HepG2 (cell line): ENCODE measurements around the gene GNG3. TPM values are rescaled to one million over a fixed set of nuclear protein-coding genes. Genes with fewer than 3 reads are reported as not detected.

Experiments used
- ATAC-seq: fragments of 200-7000 bp; cut with Tn5 transposase; 3 replicates; pipeline ENCODE4 v1.9.1; 2020; ENCODE audit warnings: mild to moderate bottlenecking, moderate library complexity
- BruUV-seq: library from RNA; stranded (reverse); fragments of 400-500 nt; replicated peaks from 2 replicates; lab custom pipeline; 2021; lab: Mats Ljungman, UMichigan
- CTCF ChIA-PET: fragments of 300-600 bp; formaldehyde crosslinking; extraction: SDS; loops from one replicate; lab custom pipeline; 2021; ENCODE audit warnings: low total read pairs, inconsistent platforms, low intra/inter-chr PET ratio; lab: Yijun Ruan, JAX
- POLR2A ChIA-PET: fragments of 350-600 bp; sonication (Branson Sonifier 250); formaldehyde crosslinking; loops from one replicate; lab custom pipeline; 2020; ENCODE audit warnings: antibody characterized with exemption, inconsistent platforms; lab: Yijun Ruan, JAX
- DNase-seq: peaks from one replicate; pipeline ENCODE4 v3.0.0-alpha.2; 2015; ENCODE audit warnings: low spot score
- FAIRE-seq: peaks from 3 replicates; lab custom pipeline; 2011; peaks lifted over from hg19 to GRCh38; lab: Jason Lieb, UNC
- H2AFZ ChIP-seq: one replicate; pipeline ENCODE4 v1.6.1; 2011; ENCODE audit warnings: low read length, inconsistent platforms
- H3K27ac ChIP-seq: fragments of 300-600 bp; 3 replicates; pipeline ENCODE4 v1.8.0; 2011; ENCODE audit warnings: mixed run types, mild to moderate bottlenecking, mixed read lengths, low read length, inconsistent platforms; ENCODE audit not compliant: insufficient read depth; ENCODE audit errors: extremely low read length
- H3K27me3 ChIP-seq, 2 experiments: fragments of 200-600 bp in 1 of 2; 2 replicates in 1 of 2; 3 replicates in 1 of 2; pipeline versions ENCODE4 v1.6.0 to v1.8.0; 2011; ENCODE audit warnings: low read length in 2 of 2, mild to moderate bottlenecking in 2 of 2, moderate library complexity in 2 of 2, inconsistent platforms in 1 of 2; ENCODE audit not compliant: insufficient read depth in 2 of 2, control insufficient read depth in 1 of 2
- H3K36me3 ChIP-seq, 2 experiments: fragments of 200-600 bp in 1 of 2; replicated peaks in 1 of 2; 2 replicates in 1 of 2; 3 replicates in 1 of 2; pipeline versions ENCODE4 v1.5.1 to v1.8.0; 2011; ENCODE audit warnings: low read length in 2 of 2, inconsistent platforms in 1 of 2; ENCODE audit not compliant: insufficient read depth in 2 of 2, control insufficient read depth in 1 of 2
- H3K4me1 ChIP-seq: 2 replicates; pipeline ENCODE4 v1.5.1; 2012; ENCODE audit warnings: low read length, inconsistent platforms; ENCODE audit not compliant: insufficient read depth
- H3K4me2 ChIP-seq: 2 replicates; pipeline ENCODE4 v1.6.0; 2011; ENCODE audit warnings: low read depth, low read length, inconsistent platforms
- H3K4me3 ChIP-seq, 3 experiments: fragments of 200-600 bp in 1 of 3; sonication (generic), shearing (Covaris generic) in 1 of 3; replicated peaks in 1 of 3; 2 replicates each; pipeline ENCODE4 v1.5.1; 2011 to 2016; ENCODE audit warnings: low read length in 3 of 3, inconsistent platforms in 2 of 3, low read depth in 2 of 3, mild to moderate bottlenecking in 2 of 3, control low read depth in 1 of 3, mixed read lengths in 1 of 3; ENCODE audit not compliant: insufficient read depth in 1 of 3
- H3K79me2 ChIP-seq: one replicate; pipeline ENCODE4 v1.6.1; 2011; ENCODE audit warnings: low read length, inconsistent platforms; ENCODE audit not compliant: insufficient read depth
- H3K9ac ChIP-seq: 2 replicates; pipeline ENCODE4 v1.6.0; 2011; ENCODE audit warnings: mild to moderate bottlenecking, low read depth, low read length, inconsistent platforms; ENCODE audit not compliant: insufficient read depth
- H3K9me3 ChIP-seq: 2 replicates; pipeline ENCODE4 v1.5.1; 2012; ENCODE audit warnings: mild to moderate bottlenecking, low read length
- H4K20me1 ChIP-seq: 2 replicates; pipeline ENCODE4 v1.6.0; 2011; ENCODE audit warnings: inconsistent platforms, mild to moderate bottlenecking, low read length, moderate library complexity; ENCODE audit not compliant: insufficient read depth
- ATF7 ChIP-seq, 2 experiments: fragments of 450-650 bp in 1 of 2; sonication (generic) in 1 of 2; formaldehyde crosslinking in 1 of 2; IDR thresholded peaks; 2 replicates each; pipeline versions ENCODE4 v1.4.0 to v1.6.1; 2016 to 2020; ENCODE audit warnings: antibody characterized with exemption in 1 of 2, mild to moderate bottlenecking in 1 of 2, missing genetic modification reagents in 1 of 2
- BCL6 ChIP-seq: IDR thresholded peaks from 2 replicates; pipeline ENCODE4 v1.6.1; 2016; ENCODE audit warnings: missing genetic modification reagents, missing compliant biosample characterization
- MED8 ChIP-seq: sonication (generic); formaldehyde crosslinking; IDR thresholded peaks from 2 replicates; pipeline ENCODE4 v1.8.1; 2023; ENCODE audit warnings: mild to moderate bottlenecking, missing genetic modification reagents; ENCODE audit not compliant: insufficient replicate concordance
- MTERF4 ChIP-seq: sonication (generic); formaldehyde crosslinking; IDR thresholded peaks from 2 replicates; pipeline ENCODE4 v1.8.0; 2023; ENCODE audit warnings: mild to moderate bottlenecking, missing genetic modification reagents
- RARA ChIP-seq: IDR thresholded peaks from 2 replicates; pipeline ENCODE4 v1.6.1; 2016; ENCODE audit warnings: missing genetic modification reagents, missing compliant biosample characterization
- REL ChIP-seq: sonication (generic); formaldehyde crosslinking; conservative IDR thresholded peaks from 2 replicates; pipeline ENCODE4 v1.8.0; 2022; ENCODE audit warnings: mild to moderate bottlenecking, missing genetic modification reagents, moderate library complexity
- RFXANK ChIP-seq: IDR thresholded peaks from 2 replicates; pipeline ENCODE4 v1.6.1; 2016
- SPEN ChIP-seq: sonication (generic); formaldehyde crosslinking; IDR thresholded peaks from 2 replicates; pipeline ENCODE4 v1.5.1; 2020; ENCODE audit warnings: low read depth, mild to moderate bottlenecking, missing genetic modification reagents
- ZFP90 ChIP-seq: sonication (generic); formaldehyde crosslinking; IDR thresholded peaks from 2 replicates; pipeline ENCODE4 v1.8.0; 2022; ENCODE audit warnings: missing genetic modification reagents, mild to moderate bottlenecking, inconsistent platforms, borderline replicate concordance
- ZMAT3 ChIP-seq: sonication (generic); formaldehyde crosslinking; conservative IDR thresholded peaks from 2 replicates; pipeline ENCODE4 v1.7.0; 2021; ENCODE audit warnings: missing genetic modification reagents
- ZNF260 ChIP-seq: sonication (generic); formaldehyde crosslinking; IDR thresholded peaks from 2 replicates; pipeline ENCODE4 v1.4.0; 2020; ENCODE audit warnings: missing genetic modification reagents, low read depth, mild to moderate bottlenecking, borderline replicate concordance
- ZNF563 ChIP-seq: sonication (generic); formaldehyde crosslinking; IDR thresholded peaks from 2 replicates; pipeline ENCODE4 v1.8.0; 2022; ENCODE audit warnings: mild to moderate bottlenecking, moderate library complexity, missing genetic modification reagents
- ZNF597 ChIP-seq: sonication (generic); formaldehyde crosslinking; IDR thresholded peaks from 2 replicates; pipeline ENCODE4 v1.5.0; 2020; ENCODE audit warnings: missing genetic modification reagents
- ZNF616 ChIP-seq: sonication (generic); formaldehyde crosslinking; IDR thresholded peaks from 2 replicates; pipeline ENCODE4 v1.5.0; 2020; ENCODE audit warnings: low read depth, mild to moderate bottlenecking, missing genetic modification reagents
- ZNF709 ChIP-seq: sonication (generic); formaldehyde crosslinking; IDR thresholded peaks from 2 replicates; pipeline ENCODE4 v1.5.0; 2020; ENCODE audit warnings: mild to moderate bottlenecking, missing genetic modification reagents
- ZNF841 ChIP-seq: sonication (generic); formaldehyde crosslinking; IDR thresholded peaks from 2 replicates; pipeline ENCODE4 v1.8.1; 2023; ENCODE audit warnings: missing genetic modification reagents, borderline replicate concordance
- ZSCAN29 ChIP-seq: sonication (generic); formaldehyde crosslinking; conservative IDR thresholded peaks from 2 replicates; pipeline ENCODE4 v1.4.0; 2020; ENCODE audit warnings: mild to moderate bottlenecking, missing genetic modification reagents
- WGBS: methylation state at CpG from one replicate; pipeline ENCODE4 v1.1.6; 2017; ENCODE audit warnings: low lambda C conversion rate; 5-methylcytosine and 5-hydroxymethylcytosine counted together
- in situ Hi-C: cut with HindIII; loops from 2 replicates; pipeline ENCODE4 v1.10.0; 2017; ENCODE audit warnings: low pct_unique_long_range_greater_than_20kb; ENCODE audit not compliant: extremely low pct_ligation_motif_present
- intact Hi-C: fragments of 100-400 bp; cut with micrococcal nuclease; formaldehyde crosslinking; loops from one replicate; pipeline ENCODE4 v1.10.0; 2022; ENCODE audit not compliant: unreplicated experiment
- polyA plus RNA-seq, 8 experiments: library from polyadenylated mRNA; depleted of rRNA in 3 of 8; stranded (reverse) in 7 of 8; unstranded in 1 of 8; fragments of >200 nt; fragmentation: Illumina TruSeq in 4 of 8; extraction: Trizol in 4 of 8; gene quantifications; 2 replicates each; pipeline versions ENCODE4 v1.2.1 to v1.2.3, GENCODE V29; 2011 to 2016; ENCODE audit warnings: low read depth in 4 of 8, missing spikeins in 1 of 8, mixed read lengths in 1 of 8; ENCODE audit not compliant: insufficient read depth in 1 of 8
- total RNA-seq, 5 experiments: library from RNA; depleted of rRNA; stranded (reverse); fragments of >200 nt; fragmentation: Illumina TruSeq; extraction: Trizol; gene quantifications; 2 replicates each; pipeline ENCODE4 v1.2.3, GENCODE V29; 2016; ENCODE audit warnings: low read depth in 1 of 5
- TF ChIP-seq, protein P1 (sequence below): IDR thresholded peaks from 2 replicates; pipeline ENCODE4 v1.6.1; 2012; ENCODE audit warnings: low read length, improper control_type of control experiment

Gene GNG3
- total and polyA plus RNA-seq, 2 of the 13 experiments (the other 11 are each of a cell fraction or from before 2014, with no cell fraction given) = not detected

- Histone ChIP-seq H3K27me3 (no peaks in the 10 kb centered on the region; a peak in 1 of 5 replicates), H3K79me2 (peaks cover 35% of the 10 kb centered on the region), H3K36me3 (peaks cover 0 to 15% of the 10 kb centered on the region in 2 experiments; a peak in 2 of 5 replicates), H3K4me3 (peak overlapping the region; percentile 69 to 97 (median 91)), H2AFZ (no peak overlapping the region), H3K4me2 (peak overlapping the region; percentile 85), H3K27ac (peak overlapping the region; percentile 84), H3K4me1 (peaks cover 53% of the 10 kb centered on the region), H4K20me1 (no peaks in the 10 kb centered on the region; the same call in none of the 2 replicates), H3K9ac (peak overlapping the region; percentile 91), H3K9me3 (no peaks in the 10 kb centered on the region)
- FAIRE-seq (no peak), ATAC-seq (peak; percentile 13), DNase-seq (no peak)
- in situ Hi-C loops (no loop called here), intact Hi-C loops (no loop called here)
- no TSS peak for BruUV-seq
- WGBS = 2% methylated on average over 35 of the region's 39 CpGs
- ChIA-PET CTCF (no interaction called here), POLR2A (interaction anchor here (0.7 to 4.5 kb wide), 36 partner anchors 10 to 272 kb away, joined by 3 to 186 read pairs (median 11); partner anchors contain the start of genes AHNAK, B3GAT3, BSCL2 and EEF1G)
- peak; percentile 30; the same call in 1 of the 2 replicates for TF ChIP-seq REL (CRISPR knock-in tag)
- 0 out of 2 replicates have a peak, but pooled peaks have one; percentile 18 for TF ChIP-seq ZNF260 (CRISPR knock-in tag)
- TF ChIP-seq RARA (CRISPR knock-in tag) = 0 out of 2 replicates have a peak, but pooled peaks have one; percentile 11
- 0 out of 2 replicates have a peak, but pooled peaks have one; percentile 29 for TF ChIP-seq ZNF709 (CRISPR knock-in tag)
- TF ChIP-seq RFXANK (CRISPR knock-in tag) = no peak
- TF ChIP-seq MED8 (CRISPR knock-in tag) = no peak
- TF ChIP-seq ZSCAN29 (CRISPR knock-in tag) = 0 out of 2 replicates have a peak, but pooled peaks have one; percentile 28
- TF ChIP-seq ZNF563 (CRISPR knock-in tag) = 0 out of 2 replicates have a peak, but pooled peaks have one; percentile 20
- no peak for TF ChIP-seq ZNF597
- TF ChIP-seq ATF7 (IDR thresholded peaks at IDR 0.05) = no peak
- no peak for TF ChIP-seq ATF7 (CRISPR knock-in tag; IDR thresholded peaks at IDR 0.05)
- peak; percentile 70; the same call in 1 of the 2 replicates for TF ChIP-seq MTERF4
- peak; percentile 38; the same call in 1 of the 2 replicates for TF ChIP-seq SPEN (CRISPR knock-in tag)
- no peak for TF ChIP-seq ZNF841 (CRISPR knock-in tag)
- no peak for TF ChIP-seq ZFP90 (CRISPR knock-in tag)
- TF ChIP-seq ZMAT3 = no peak
- TF ChIP-seq BCL6 (CRISPR knock-in tag) = no peak
- TF ChIP-seq, protein P1, sequence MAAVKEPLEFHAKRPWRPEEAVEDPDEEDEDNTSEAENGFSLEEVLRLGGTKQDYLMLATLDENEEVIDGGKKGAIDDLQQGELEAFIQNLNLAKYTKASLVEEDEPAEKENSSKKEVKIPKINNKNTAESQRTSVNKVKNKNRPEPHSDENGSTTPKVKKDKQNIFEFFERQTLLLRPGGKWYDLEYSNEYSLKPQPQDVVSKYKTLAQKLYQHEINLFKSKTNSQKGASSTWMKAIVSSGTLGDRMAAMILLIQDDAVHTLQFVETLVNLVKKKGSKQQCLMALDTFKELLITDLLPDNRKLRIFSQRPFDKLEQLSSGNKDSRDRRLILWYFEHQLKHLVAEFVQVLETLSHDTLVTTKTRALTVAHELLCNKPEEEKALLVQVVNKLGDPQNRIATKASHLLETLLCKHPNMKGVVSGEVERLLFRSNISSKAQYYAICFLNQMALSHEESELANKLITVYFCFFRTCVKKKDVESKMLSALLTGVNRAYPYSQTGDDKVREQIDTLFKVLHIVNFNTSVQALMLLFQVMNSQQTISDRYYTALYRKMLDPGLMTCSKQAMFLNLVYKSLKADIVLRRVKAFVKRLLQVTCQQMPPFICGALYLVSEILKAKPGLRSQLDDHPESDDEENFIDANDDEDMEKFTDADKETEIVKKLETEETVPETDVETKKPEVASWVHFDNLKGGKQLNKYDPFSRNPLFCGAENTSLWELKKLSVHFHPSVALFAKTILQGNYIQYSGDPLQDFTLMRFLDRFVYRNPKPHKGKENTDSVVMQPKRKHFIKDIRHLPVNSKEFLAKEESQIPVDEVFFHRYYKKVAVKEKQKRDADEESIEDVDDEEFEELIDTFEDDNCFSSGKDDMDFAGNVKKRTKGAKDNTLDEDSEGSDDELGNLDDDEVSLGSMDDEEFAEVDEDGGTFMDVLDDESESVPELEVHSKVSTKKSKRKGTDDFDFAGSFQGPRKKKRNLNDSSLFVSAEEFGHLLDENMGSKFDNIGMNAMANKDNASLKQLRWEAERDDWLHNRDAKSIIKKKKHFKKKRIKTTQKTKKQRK = no peak
- 0 out of 2 replicates have a peak, but pooled peaks have one; percentile 1 for TF ChIP-seq ZNF616
Measured at GRCh38 chr11:62665599-62666258, 41.7 kb upstream of the GNG3 start.
